ENCODE data around the gene IZUMO4. TPM values are rescaled to one million over a fixed set of nuclear protein-coding genes. Genes with fewer than 3 reads are reported as not detected.

The IZUMO4 gene
- polyA plus RNA-seq, 1 donor: 2.9 TPM

DNA sequence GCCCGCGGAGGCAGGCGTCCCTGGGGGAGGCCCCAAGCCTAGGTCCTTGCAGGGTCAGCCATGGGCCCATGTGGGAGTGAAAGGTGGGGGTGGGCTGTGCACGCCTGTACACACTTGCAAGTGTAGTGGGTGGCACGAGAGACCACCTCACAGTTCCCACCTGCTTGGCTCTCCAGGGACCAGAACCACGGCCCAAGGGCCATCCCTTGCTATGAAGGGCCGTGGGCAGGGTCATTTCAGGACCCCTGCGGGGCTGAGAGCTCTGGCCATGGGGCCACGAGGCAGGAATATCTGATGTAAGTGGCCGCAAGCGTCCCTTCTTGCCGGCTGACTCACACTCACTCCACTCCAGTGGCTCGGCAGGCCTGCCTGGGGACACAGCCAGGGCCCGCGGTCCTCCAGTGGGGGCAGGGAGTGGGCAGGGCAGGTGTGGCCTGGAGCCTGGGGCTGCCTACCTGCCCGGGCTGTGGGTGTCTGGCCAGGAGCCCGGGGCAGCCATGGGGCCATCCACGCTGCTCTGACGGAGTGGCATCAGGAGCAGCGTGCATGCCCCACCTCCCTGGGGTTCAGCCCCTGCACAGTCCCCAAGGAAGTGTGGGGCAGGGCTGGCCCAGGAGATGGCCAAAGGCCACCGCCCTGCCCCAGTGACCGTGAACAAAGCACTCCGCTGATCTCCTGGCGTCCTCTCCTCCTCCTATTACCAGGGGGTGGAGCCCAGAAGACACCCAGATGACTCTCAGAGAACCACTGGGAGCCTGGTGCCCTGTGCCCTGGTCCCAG, 37.1 kb upstream of the IZUMO4 start:
- DNase-seq: no peak

GRCh38 chr19:2060884-2061494, 35.7 kb upstream of the IZUMO4 start:
- DNase-seq: peak; percentile 79

- peak; percentile 98 for DNase-seq
These were observed 35.0 kb upstream of the IZUMO4 start for GRCh38 chr19:2061495-2062388.

- no peak for DNase-seq
These were observed 34.4 kb upstream of the IZUMO4 start for GRCh38 chr19:2062389-2062729.

- no peak for DNase-seq
These were observed 33.9 kb upstream of the IZUMO4 start for GRCh38 chr19:2062770-2063169.

DNA sequence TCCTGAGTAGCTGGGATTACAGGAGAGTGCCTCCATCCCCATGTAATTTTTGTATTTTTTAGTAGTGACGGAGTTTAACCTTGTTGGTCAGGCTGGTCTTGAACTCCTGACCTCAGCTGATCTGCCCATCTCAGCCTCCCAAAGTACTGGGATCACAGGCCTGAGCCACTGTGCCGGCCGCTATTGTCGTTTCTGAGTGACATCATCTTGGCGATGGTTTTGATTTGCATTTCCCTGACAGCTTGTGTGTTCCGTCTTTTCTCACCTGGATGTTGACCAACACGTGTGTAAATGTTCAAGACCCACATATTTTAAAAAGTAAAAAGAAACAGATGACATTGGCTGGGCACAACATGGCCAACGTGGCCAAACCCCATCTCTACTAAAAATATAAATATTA, 32.9 kb upstream of the IZUMO4 start:
- no peak for DNase-seq

- no peak for DNase-seq
These were observed 32.3 kb upstream of the IZUMO4 start for GRCh38 chr19:2064395-2064787.

- DNase-seq: no peak
These were observed 31.8 kb upstream of the IZUMO4 start for GRCh38 chr19:2064788-2065524.

- no peak for DNase-seq
These were observed 26.3 kb upstream of the IZUMO4 start for GRCh38 chr19:2070436-2070827.

- DNase-seq: no peak
These were observed 25.6 kb upstream of the IZUMO4 start for GRCh38 chr19:2070986-2071673.

GRCh38 chr19:2072757-2073551, 23.8 kb upstream of the IZUMO4 start:
- no peak for DNase-seq

- no peak for DNase-seq
These were observed 20.2 kb upstream of the IZUMO4 start for GRCh38 chr19:2076526-2076944.

- DNase-seq: no peak
These were observed 19.3 kb upstream of the IZUMO4 start for GRCh38 chr19:2077398-2077797.

DNA sequence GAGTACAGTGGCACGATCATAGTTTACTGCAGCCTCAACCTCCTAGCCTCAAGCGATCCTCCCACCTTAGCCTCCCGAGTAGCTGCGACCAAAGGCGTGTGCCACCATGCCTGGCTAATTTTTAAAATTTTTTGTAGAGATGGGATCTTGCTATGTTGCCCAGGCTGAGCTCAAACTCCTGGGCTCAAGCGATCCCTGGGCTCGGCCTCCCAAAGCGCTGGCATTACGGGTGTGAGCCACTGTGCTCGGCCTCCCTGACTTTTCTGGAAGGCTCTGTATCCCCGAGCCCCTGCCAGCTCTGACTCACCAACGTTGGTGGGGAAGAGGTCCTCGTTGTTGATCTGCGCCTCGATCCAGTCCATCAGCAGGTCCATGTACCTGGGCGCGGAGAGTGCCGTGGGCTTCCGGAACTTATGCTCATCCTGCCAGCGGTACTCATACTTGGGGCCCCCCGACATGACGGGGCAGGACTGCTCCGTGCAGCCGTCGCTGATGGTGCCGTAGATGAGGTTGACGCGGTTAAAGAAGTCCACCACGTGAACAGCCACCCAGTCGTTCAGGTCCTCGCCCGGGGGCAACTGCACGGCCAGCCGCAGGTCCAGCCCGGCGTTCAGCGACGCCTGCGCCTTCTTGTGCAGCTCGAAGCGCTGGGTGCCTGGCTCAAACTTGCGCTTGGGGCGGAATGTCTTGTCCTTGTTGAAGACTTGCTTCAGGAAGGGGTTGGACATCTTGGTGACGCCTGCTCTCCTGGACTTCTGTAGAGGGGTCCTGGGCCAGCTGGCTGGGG, 18.7 kb upstream of the IZUMO4 start:
- DNase-seq: no peak

GRCh38 chr19:2079076-2079864, 17.4 kb upstream of the IZUMO4 start:
- DNase-seq: no peak

GRCh38 chr19:2079865-2080301, 16.8 kb upstream of the IZUMO4 start:
- DNase-seq: no peak

GRCh38 chr19:2080336-2080988, 16.3 kb upstream of the IZUMO4 start:
- DNase-seq: no peak

- no peak for DNase-seq
These were observed 14.6 kb upstream of the IZUMO4 start for GRCh38 chr19:2081873-2082810.
